HepG2 (cell line): ENCODE data around the gene CUL9. TPM values are rescaled to one million over a fixed set of nuclear protein-coding genes. Genes with fewer than 3 reads are reported as not detected.

ENCODE experiments used
- ATAC-seq: fragments of 200-7000 bp; cut with Tn5 transposase; 3 replicates; pipeline ENCODE4 v1.9.1; 2020; ENCODE audit warnings: mild to moderate bottlenecking, moderate library complexity
- BruUV-seq: library from RNA; stranded (reverse); fragments of 400-500 nt; replicated peaks from 2 replicates; lab custom pipeline; 2021; lab: Mats Ljungman, UMichigan
- CTCF ChIA-PET: fragments of 300-600 bp; formaldehyde crosslinking; extraction: SDS; loops from one replicate; lab custom pipeline; 2021; ENCODE audit warnings: low total read pairs, inconsistent platforms, low intra/inter-chr PET ratio; lab: Yijun Ruan, JAX
- POLR2A ChIA-PET: fragments of 350-600 bp; sonication (Branson Sonifier 250); formaldehyde crosslinking; loops from one replicate; lab custom pipeline; 2020; ENCODE audit warnings: antibody characterized with exemption, inconsistent platforms; lab: Yijun Ruan, JAX
- DNase-seq: peaks from one replicate; pipeline ENCODE4 v3.0.0-alpha.2; 2015; ENCODE audit warnings: low spot score
- FAIRE-seq: peaks from 3 replicates; lab custom pipeline; 2011; peaks lifted over from hg19 to GRCh38; lab: Jason Lieb, UNC
- H2AFZ ChIP-seq: one replicate; pipeline ENCODE4 v1.6.1; 2011; ENCODE audit warnings: low read length, inconsistent platforms
- H3K27ac ChIP-seq: fragments of 300-600 bp; 3 replicates; pipeline ENCODE4 v1.8.0; 2011; ENCODE audit warnings: mixed run types, mild to moderate bottlenecking, mixed read lengths, low read length, inconsistent platforms; ENCODE audit not compliant: insufficient read depth; ENCODE audit errors: extremely low read length
- H3K27me3 ChIP-seq, 2 experiments: fragments of 200-600 bp in 1 of 2; 2 replicates in 1 of 2; 3 replicates in 1 of 2; pipeline versions ENCODE4 v1.6.0 to v1.8.0; 2011; ENCODE audit warnings: low read length in 2 of 2, mild to moderate bottlenecking in 2 of 2, moderate library complexity in 2 of 2, inconsistent platforms in 1 of 2; ENCODE audit not compliant: insufficient read depth in 2 of 2, control insufficient read depth in 1 of 2
- H3K36me3 ChIP-seq, 2 experiments: fragments of 200-600 bp in 1 of 2; replicated peaks in 1 of 2; 2 replicates in 1 of 2; 3 replicates in 1 of 2; pipeline versions ENCODE4 v1.5.1 to v1.8.0; 2011; ENCODE audit warnings: low read length in 2 of 2, inconsistent platforms in 1 of 2; ENCODE audit not compliant: insufficient read depth in 2 of 2, control insufficient read depth in 1 of 2
- H3K4me1 ChIP-seq: 2 replicates; pipeline ENCODE4 v1.5.1; 2012; ENCODE audit warnings: low read length, inconsistent platforms; ENCODE audit not compliant: insufficient read depth
- H3K4me2 ChIP-seq: 2 replicates; pipeline ENCODE4 v1.6.0; 2011; ENCODE audit warnings: low read depth, low read length, inconsistent platforms
- H3K4me3 ChIP-seq, 3 experiments: fragments of 200-600 bp in 1 of 3; sonication (generic), shearing (Covaris generic) in 1 of 3; replicated peaks in 1 of 3; 2 replicates each; pipeline ENCODE4 v1.5.1; 2011 to 2016; ENCODE audit warnings: low read length in 3 of 3, inconsistent platforms in 2 of 3, low read depth in 2 of 3, mild to moderate bottlenecking in 2 of 3, control low read depth in 1 of 3, mixed read lengths in 1 of 3; ENCODE audit not compliant: insufficient read depth in 1 of 3
- H3K79me2 ChIP-seq: one replicate; pipeline ENCODE4 v1.6.1; 2011; ENCODE audit warnings: low read length, inconsistent platforms; ENCODE audit not compliant: insufficient read depth
- H3K9ac ChIP-seq: 2 replicates; pipeline ENCODE4 v1.6.0; 2011; ENCODE audit warnings: mild to moderate bottlenecking, low read depth, low read length, inconsistent platforms; ENCODE audit not compliant: insufficient read depth
- H3K9me3 ChIP-seq: 2 replicates; pipeline ENCODE4 v1.5.1; 2012; ENCODE audit warnings: mild to moderate bottlenecking, low read length
- H4K20me1 ChIP-seq: 2 replicates; pipeline ENCODE4 v1.6.0; 2011; ENCODE audit warnings: inconsistent platforms, mild to moderate bottlenecking, low read length, moderate library complexity; ENCODE audit not compliant: insufficient read depth
- FIP1L1 ChIP-seq: fragments of 200-400 bp; formaldehyde crosslinking; IDR thresholded peaks from 2 replicates; pipeline ENCODE4 v1.6.1; 2018; ENCODE audit warnings: low read depth, mild to moderate bottlenecking, low read length, moderate library complexity, borderline replicate concordance; ENCODE audit not compliant: insufficient read depth
- SMC3 ChIP-seq: IDR thresholded peaks from 2 replicates; pipeline ENCODE4 v1.6.1; 2011; ENCODE audit warnings: low read length, improper control_type of control experiment
- ZNF496 ChIP-seq: sonication (generic); formaldehyde crosslinking; IDR thresholded peaks from 2 replicates; pipeline ENCODE4 v1.8.1; 2023; ENCODE audit warnings: mild to moderate bottlenecking, moderate library complexity, missing genetic modification reagents; ENCODE audit not compliant: insufficient replicate concordance
- ZNF556 ChIP-seq: sonication (generic); formaldehyde crosslinking; IDR thresholded peaks from 2 replicates; pipeline ENCODE4 v1.4.0; 2020; ENCODE audit warnings: mild to moderate bottlenecking, missing genetic modification reagents, borderline replicate concordance
- WGBS: methylation state at CpG from one replicate; pipeline ENCODE4 v1.1.6; 2017; ENCODE audit warnings: low lambda C conversion rate; 5-methylcytosine and 5-hydroxymethylcytosine counted together
- in situ Hi-C: cut with HindIII; loops from 2 replicates; pipeline ENCODE4 v1.10.0; 2017; ENCODE audit warnings: low pct_unique_long_range_greater_than_20kb; ENCODE audit not compliant: extremely low pct_ligation_motif_present
- intact Hi-C: fragments of 100-400 bp; cut with micrococcal nuclease; formaldehyde crosslinking; loops from one replicate; pipeline ENCODE4 v1.10.0; 2022; ENCODE audit not compliant: unreplicated experiment
- polyA plus RNA-seq, 8 experiments: library from polyadenylated mRNA; depleted of rRNA in 3 of 8; stranded (reverse) in 7 of 8; unstranded in 1 of 8; fragments of >200 nt; fragmentation: Illumina TruSeq in 4 of 8; extraction: Trizol in 4 of 8; gene quantifications; 2 replicates each; pipeline versions ENCODE4 v1.2.1 to v1.2.3, GENCODE V29; 2011 to 2016; ENCODE audit warnings: low read depth in 4 of 8, missing spikeins in 1 of 8, mixed read lengths in 1 of 8; ENCODE audit not compliant: insufficient read depth in 1 of 8
- total RNA-seq, 5 experiments: library from RNA; depleted of rRNA; stranded (reverse); fragments of >200 nt; fragmentation: Illumina TruSeq; extraction: Trizol; gene quantifications; 2 replicates each; pipeline ENCODE4 v1.2.3, GENCODE V29; 2016; ENCODE audit warnings: low read depth in 1 of 5
- TF ChIP-seq, protein P1 (sequence below): sonication (generic); formaldehyde crosslinking; IDR thresholded peaks from 2 replicates; pipeline ENCODE4; 2020; ENCODE audit warnings: missing genetic modification reagents, mild to moderate bottlenecking, borderline replicate concordance
- TF ChIP-seq, protein P2 (sequence below): sonication (generic); formaldehyde crosslinking; IDR thresholded peaks from 2 replicates; pipeline ENCODE4 v1.5.0; 2020; ENCODE audit warnings: mild to moderate bottlenecking, missing genetic modification reagents, moderate library complexity

The CUL9 gene
- total and polyA plus RNA-seq, 2 of the 13 experiments (the other 11 are each of a cell fraction or from before 2014, with no cell fraction given): 11.4 to 13.7 TPM

DNA sequence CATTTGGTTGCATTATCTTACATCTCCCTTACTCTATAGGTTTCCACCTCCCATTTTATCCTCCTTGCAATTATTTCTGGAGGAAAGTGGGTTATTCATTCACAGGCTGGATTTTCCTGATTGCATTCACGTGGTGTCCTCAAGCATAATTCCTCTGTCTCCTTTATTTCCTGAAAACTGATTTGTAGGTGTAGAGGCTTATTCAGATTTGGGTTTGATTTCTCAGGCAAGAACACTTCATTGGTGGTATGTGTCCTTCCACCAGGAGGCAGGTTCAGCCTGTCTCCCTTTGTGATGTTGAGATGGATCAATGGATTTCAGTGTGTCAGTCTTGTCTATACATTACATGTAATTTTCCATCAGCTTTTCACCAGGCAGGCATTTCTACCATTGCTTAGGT is 30.0 kb downstream of the CUL9 start (continued):
- TF ChIP-seq ZNF496: no peak
- TF ChIP-seq, protein P1, sequence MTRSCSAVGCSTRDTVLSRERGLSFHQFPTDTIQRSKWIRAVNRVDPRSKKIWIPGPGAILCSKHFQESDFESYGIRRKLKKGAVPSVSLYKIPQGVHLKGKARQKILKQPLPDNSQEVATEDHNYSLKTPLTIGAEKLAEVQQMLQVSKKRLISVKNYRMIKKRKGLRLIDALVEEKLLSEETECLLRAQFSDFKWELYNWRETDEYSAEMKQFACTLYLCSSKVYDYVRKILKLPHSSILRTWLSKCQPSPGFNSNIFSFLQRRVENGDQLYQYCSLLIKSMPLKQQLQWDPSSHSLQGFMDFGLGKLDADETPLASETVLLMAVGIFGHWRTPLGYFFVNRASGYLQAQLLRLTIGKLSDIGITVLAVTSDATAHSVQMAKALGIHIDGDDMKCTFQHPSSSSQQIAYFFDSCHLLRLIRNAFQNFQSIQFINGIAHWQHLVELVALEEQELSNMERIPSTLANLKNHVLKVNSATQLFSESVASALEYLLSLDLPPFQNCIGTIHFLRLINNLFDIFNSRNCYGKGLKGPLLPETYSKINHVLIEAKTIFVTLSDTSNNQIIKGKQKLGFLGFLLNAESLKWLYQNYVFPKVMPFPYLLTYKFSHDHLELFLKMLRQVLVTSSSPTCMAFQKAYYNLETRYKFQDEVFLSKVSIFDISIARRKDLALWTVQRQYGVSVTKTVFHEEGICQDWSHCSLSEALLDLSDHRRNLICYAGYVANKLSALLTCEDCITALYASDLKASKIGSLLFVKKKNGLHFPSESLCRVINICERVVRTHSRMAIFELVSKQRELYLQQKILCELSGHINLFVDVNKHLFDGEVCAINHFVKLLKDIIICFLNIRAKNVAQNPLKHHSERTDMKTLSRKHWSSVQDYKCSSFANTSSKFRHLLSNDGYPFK: no peak
- TF ChIP-seq SMC3: peak; percentile 81
- TF ChIP-seq FIP1L1: no peak

DNA sequence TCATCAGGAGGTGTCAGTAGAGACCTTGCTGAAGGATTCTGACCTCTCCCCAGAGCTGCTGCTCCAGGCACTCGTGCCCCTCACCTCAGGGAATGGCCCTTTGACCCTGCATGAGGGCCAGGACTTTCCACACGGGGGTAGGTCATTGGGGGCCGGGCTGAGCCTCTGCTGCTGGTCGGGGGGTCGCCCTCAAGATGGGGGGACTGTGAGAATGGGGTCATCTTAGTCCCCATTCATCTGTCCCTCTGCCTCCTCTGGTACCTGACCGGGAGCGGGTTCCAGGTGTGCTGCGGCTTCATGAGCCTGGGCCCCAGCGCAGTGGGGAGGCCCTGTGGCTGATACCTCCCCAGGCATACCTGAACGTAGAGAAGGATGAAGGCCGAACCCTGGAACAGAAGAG is 31.4 kb downstream of the CUL9 start:
- WGBS: 76% methylated on average over 9 of the region's 11 CpGs
- in situ Hi-C loops (no loop called here), intact Hi-C loops (no loop called here)
- no peaks in the 10 kb centered on the region for H3K36me3 ChIP-seq
- FAIRE-seq: no peak
- no peaks in the 10 kb centered on the region for H3K79me2 ChIP-seq
- no peak for DNase-seq
- H3K4me2 ChIP-seq: no peak overlapping the region
- H3K9ac ChIP-seq: no peak overlapping the region
- ATAC-seq: no peak
- BruUV-seq: no TSS peak
- ChIA-PET CTCF (no interaction called here), POLR2A (interaction anchor here (0.7 to 1.6 kb wide), 2 partner anchors 16 to 39 kb away, joined by 3 to 5 read pairs; partner anchors contain the start of gene DNPH1)
- no peak overlapping the region for H2AFZ ChIP-seq
- H3K4me3 ChIP-seq: no peak overlapping the region
- H3K27ac ChIP-seq: no peak overlapping the region
- H3K9me3 ChIP-seq: no peaks in the 10 kb centered on the region
- H3K27me3 ChIP-seq: no peaks in the 10 kb centered on the region
- no peaks in the 10 kb centered on the region for H4K20me1 ChIP-seq
- TF ChIP-seq, protein P2, sequence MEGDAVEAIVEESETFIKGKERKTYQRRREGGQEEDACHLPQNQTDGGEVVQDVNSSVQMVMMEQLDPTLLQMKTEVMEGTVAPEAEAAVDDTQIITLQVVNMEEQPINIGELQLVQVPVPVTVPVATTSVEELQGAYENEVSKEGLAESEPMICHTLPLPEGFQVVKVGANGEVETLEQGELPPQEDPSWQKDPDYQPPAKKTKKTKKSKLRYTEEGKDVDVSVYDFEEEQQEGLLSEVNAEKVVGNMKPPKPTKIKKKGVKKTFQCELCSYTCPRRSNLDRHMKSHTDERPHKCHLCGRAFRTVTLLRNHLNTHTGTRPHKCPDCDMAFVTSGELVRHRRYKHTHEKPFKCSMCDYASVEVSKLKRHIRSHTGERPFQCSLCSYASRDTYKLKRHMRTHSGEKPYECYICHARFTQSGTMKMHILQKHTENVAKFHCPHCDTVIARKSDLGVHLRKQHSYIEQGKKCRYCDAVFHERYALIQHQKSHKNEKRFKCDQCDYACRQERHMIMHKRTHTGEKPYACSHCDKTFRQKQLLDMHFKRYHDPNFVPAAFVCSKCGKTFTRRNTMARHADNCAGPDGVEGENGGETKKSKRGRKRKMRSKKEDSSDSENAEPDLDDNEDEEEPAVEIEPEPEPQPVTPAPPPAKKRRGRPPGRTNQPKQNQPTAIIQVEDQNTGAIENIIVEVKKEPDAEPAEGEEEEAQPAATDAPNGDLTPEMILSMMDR (CRISPR knock-in tag): 0 out of 2 replicates have a peak, but pooled peaks have one; percentile 16
- no peak for TF ChIP-seq ZNF556 (CRISPR knock-in tag)
- TF ChIP-seq, all 625 proteins: peak for 1
- H3K4me1 ChIP-seq: no peaks in the 10 kb centered on the region
